Activated CD8-positive, alpha-beta memory T cell treated with anti-CD3 and anti-CD28 coated beads for 48 hours (primary cell): ENCODE measurements around the gene NETO2.
"Not testable (repeated sequence)": the region's sequence is repeated elsewhere in the genome, so short reads cannot be mapped to it uniquely, and the experiment has no call there.

Source experiments
- DNase-seq, 3 experiments: peaks; one replicate each; pipeline ENCODE4 v3.0.0-alpha.2; 2020; ENCODE audit warnings: low read depth in 2 of 3, low spot score in 2 of 3

NETO2 gene, protein sequence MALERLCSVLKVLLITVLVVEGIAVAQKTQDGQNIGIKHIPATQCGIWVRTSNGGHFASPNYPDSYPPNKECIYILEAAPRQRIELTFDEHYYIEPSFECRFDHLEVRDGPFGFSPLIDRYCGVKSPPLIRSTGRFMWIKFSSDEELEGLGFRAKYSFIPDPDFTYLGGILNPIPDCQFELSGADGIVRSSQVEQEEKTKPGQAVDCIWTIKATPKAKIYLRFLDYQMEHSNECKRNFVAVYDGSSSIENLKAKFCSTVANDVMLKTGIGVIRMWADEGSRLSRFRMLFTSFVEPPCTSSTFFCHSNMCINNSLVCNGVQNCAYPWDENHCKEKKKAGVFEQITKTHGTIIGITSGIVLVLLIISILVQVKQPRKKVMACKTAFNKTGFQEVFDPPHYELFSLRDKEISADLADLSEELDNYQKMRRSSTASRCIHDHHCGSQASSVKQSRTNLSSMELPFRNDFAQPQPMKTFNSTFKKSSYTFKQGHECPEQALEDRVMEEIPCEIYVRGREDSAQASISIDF

GRCh38 chr16:47143677-47144558 is at the start of gene NETO2:
Gene NETO2, minus strand, starts transcription at chr16:47143945. Its CDS starts 333 bp downstream, at chr16:47143612.
- DNase-seq: peak; percentile 21 to 40 (median 23)

- DNase-seq: no peak
Observed at GRCh38 chr16:47182318-47182717, 38.6 kb upstream of the NETO2 start.

DNA sequence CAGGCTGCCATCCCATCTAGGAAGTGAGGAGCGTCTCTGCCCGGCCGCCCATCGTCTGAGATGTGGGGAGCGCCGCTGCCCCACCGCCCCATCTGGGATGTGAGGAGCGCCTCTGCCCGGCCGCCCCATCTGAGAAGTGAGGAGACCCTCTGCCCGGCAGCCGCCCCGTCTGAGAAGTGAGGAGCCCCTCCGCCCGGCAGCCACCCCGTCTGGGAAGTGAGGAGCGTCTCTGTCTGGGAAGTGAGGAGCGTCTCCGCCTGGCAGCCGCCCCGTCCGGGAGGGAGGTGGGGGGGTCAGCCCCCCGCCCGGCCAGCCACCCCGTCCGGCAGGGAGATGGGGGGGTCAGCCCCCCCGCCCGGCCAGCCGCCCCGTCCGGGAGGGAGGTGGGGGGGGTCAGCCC is 37.3 kb upstream of the NETO2 start:
- not testable (repeated sequence) for DNase-seq

- no peak for DNase-seq
Observed at GRCh38 chr16:47180073-47180472, 36.3 kb upstream of the NETO2 start.

- DNase-seq: no peak
Observed at GRCh38 chr16:47175152-47175551, 31.4 kb upstream of the NETO2 start.

- no peak for DNase-seq
Observed at GRCh38 chr16:47162670-47163420, 19.1 kb upstream of the NETO2 start.

GRCh38 chr16:47161464-47161863 is 17.7 kb upstream of the NETO2 start:
- no peak for DNase-seq

- DNase-seq: no peak
Observed at GRCh38 chr16:47160422-47160821, 16.7 kb upstream of the NETO2 start.

GRCh38 chr16:47158992-47159391 is 15.2 kb upstream of the NETO2 start:
- DNase-seq: no peak

- no peak for DNase-seq
Observed at GRCh38 chr16:47156680-47157215, 13.0 kb upstream of the NETO2 start.

DNA sequence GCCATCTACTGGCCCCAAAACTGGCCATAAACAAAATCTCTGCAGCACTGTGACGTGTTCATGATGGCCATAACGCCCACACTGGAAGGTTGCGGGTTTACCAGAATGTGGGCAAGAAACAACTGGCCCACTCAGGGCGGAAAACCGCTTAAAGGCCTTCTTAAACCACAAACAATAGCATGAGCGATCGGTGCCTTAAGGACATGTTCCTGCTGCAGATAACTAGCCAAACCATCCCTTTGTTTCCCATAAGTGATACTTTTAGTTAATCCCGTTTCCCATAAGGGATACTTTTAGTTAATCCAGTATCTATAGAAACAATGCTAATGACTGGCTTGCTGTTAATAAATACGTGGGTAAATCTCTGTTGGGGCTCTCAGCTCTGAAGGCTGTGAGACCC is 8.8 kb upstream of the NETO2 start:
- DNase-seq: not testable (repeated sequence)

- no peak for DNase-seq
Observed at GRCh38 chr16:47150067-47150466, 6.3 kb upstream of the NETO2 start.

DNA sequence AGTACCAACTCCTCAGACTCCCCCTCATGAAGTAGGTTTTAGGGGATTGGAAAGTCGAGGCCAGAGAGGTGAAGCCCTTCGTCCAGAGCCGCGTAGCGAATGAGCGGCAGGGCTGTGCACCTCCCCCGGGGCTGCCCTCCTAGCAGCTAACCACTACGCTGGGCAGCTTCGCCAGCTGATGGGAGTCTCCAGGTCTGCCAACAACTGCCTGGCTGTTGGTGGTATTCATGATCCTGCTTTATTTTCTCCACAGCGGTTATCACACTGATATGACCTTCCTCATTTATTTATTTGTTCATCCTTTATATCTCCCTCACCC is 773 bp upstream of the NETO2 start:
- no peak for DNase-seq

- peak in 2 of 3 experiments; percentile 29 to 38 for DNase-seq
Observed at GRCh38 chr16:47142821-47143676, 696 bp downstream of the NETO2 start.

DNA sequence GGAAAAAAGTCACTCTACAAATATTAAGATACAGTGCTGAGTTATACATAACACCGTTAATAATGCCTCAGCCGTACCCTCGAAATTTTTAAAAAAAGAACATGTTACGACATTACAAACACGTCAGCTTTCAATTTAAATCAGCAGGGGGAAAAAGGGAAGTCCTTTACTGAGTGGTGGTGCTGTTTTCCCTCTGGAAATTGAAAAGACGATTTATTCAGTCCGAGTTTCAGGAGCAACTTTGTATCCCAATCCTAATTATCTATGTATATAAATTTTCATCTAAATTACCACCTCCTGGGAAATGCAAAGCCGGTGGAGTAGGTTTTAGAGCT is 1.3 kb downstream of the NETO2 start:
- no peak for DNase-seq

GRCh38 chr16:47141773-47142485 is 1.8 kb downstream of the NETO2 start:
- peak; percentile 38 to 67 (median 50) for DNase-seq

DNA sequence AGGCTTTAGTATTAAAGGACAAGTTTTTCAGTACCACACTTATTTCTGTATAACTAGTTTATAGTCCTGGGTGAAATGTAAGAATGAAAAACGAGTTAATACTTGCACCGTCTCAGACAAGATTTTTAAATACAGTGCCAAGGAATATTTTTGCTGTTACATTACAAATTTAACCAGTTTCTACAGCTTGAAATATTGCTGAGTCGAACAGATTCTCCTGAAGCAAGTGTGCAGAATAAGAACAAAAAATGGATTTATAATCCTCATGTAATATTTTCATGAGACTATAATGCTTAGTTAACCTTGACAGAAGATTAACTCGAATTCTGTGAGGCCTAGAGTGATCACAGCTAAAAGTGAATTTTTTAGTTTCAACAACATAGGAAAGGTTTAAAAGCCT is 3.1 kb downstream of the NETO2 start:
- DNase-seq: no peak

DNA sequence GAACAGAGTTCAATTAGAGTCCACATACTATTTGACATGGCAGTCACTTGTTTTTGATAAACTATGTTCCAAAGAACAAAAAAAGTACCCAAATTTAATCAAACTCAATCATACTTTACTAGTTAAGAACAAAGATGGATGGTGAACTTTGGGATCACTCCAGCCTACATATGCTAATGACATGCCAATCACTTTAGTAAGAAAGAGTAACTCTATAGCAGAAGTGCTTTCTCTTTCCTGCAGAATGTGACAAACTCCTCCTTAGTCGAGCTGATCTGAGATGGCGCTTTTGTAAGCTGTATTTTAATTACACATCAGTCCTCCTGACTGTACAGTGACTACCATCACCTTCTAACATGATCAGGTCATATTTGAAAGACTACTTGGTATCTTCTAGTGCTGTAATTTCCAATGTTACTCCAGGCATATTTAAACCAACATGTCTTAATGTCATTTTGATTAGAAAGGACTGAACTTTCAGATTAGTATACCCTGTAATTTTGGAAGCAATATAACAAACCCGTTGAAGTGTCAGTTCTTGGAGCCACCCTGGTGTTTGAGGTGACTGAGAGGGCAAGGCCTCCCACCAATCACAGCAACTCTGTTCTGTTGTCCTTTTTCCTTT is 4.1 kb downstream of the NETO2 start:
- no peak for DNase-seq

DNA sequence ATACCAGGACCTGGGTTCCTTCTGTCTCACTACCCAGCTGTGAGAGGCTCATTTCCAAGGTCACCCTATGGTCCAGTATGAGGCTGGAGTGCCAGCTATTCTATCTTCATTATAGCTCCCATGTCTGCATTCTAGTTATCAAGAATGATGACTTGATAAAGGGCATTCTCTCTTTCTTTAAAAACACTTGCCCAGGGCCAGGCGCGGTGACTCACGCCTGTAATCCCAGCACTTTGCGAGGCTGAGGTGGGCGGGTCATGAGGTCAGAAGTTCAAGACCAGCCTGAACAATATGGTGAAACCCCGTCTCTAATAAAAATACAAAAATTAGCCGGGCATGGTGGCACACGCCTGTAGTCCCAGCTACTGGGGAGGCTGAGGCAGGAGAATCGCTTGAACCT is 5.8 kb downstream of the NETO2 start:
- not testable (repeated sequence) for DNase-seq
